H1 (cell line): Measurements from ENCODE around the gene DCUN1D4. TPM values are rescaled to one million over a fixed set of nuclear protein-coding genes. Genes with fewer than 3 reads are reported as not detected.

Experiments used
- CTCF ChIA-PET: fragments of 300-600 bp; sonication (Branson Sonifier 250); formaldehyde crosslinking; loops from one replicate; lab custom pipeline; 2021; ENCODE audit not compliant: partially characterized antibody; lab: Charles Lee
- POLR2A ChIA-PET: fragments of 300-600 bp; sonication (Branson Sonifier 250); formaldehyde crosslinking; loops from one replicate; lab custom pipeline; 2021; ENCODE audit warnings: inconsistent platforms; ENCODE audit not compliant: partially characterized antibody; lab: Charles Lee
- DNase-seq, 2 experiments: peaks; one replicate each; pipeline versions ENCODE4 v3.0.0 to v3.0.0-alpha.2; 2010 to 2022; ENCODE audit warnings: low spot score in 2 of 2, low read depth in 1 of 2, mixed read lengths in 1 of 2
- FAIRE-seq: peaks from 2 replicates; lab custom pipeline; 2011; peaks lifted over from hg19 to GRCh38; lab: Jason Lieb, UNC
- H2AFZ ChIP-seq: 2 replicates; pipeline ENCODE4 v1.8.1; 2012; ENCODE audit warnings: low read length, inconsistent platforms
- H2AK5ac ChIP-seq: 2 replicates; pipeline ENCODE4 v1.6.1; 2013; ENCODE audit warnings: low read depth, low read length
- H2BK120ac ChIP-seq: replicated peaks from 2 replicates; pipeline ENCODE3; 2013; ENCODE audit warnings: low read depth, low read length, inconsistent platforms
- H2BK12ac ChIP-seq: 2 replicates; pipeline ENCODE4 v1.6.1; 2013; ENCODE audit warnings: low read depth, low read length
- H2BK15ac ChIP-seq: 2 replicates; pipeline ENCODE4 v1.6.1; 2013; ENCODE audit warnings: low read length
- H2BK20ac ChIP-seq: 2 replicates; pipeline ENCODE4 v1.6.1; 2013; ENCODE audit warnings: low read length
- H2BK5ac ChIP-seq: 2 replicates; pipeline ENCODE4 v1.6.1; 2013; ENCODE audit warnings: low read depth, low read length
- H3K14ac ChIP-seq: 2 replicates; pipeline ENCODE4 v1.6.1; 2013; ENCODE audit warnings: inconsistent platforms; ENCODE audit not compliant: insufficient read length
- H3K18ac ChIP-seq: 2 replicates; pipeline ENCODE4 v1.6.1; 2013; ENCODE audit warnings: low read length; ENCODE audit errors: extremely low read depth
- H3K23ac ChIP-seq: 2 replicates; pipeline ENCODE4 v1.6.1; 2013; ENCODE audit warnings: inconsistent platforms; ENCODE audit not compliant: insufficient read length
- H3K23me2 ChIP-seq: 2 replicates; pipeline ENCODE4 v1.6.1; 2013; ENCODE audit warnings: low read depth, low read length
- H3K27ac ChIP-seq: 2 replicates; pipeline ENCODE4 v1.6.1; 2011; ENCODE audit warnings: low read depth, low read length, inconsistent platforms
- H3K27me3 ChIP-seq, 4 experiments: replicated peaks in 1 of 4; 1 replicate in 1 of 4; 2 replicates in 3 of 4; pipeline versions ENCODE4 v1.6.1 to v1.8.1; 2011 to 2013; ENCODE audit warnings: low read length in 3 of 4, mild to moderate bottlenecking in 3 of 4, inconsistent platforms in 2 of 4, mixed read lengths in 2 of 4, moderate library complexity in 1 of 4; ENCODE audit not compliant: control insufficient read depth in 3 of 4, insufficient read depth in 3 of 4; ENCODE audit errors: extremely low read depth in 1 of 4
- H3K36me3 ChIP-seq, 4 experiments: 2 replicates each; pipeline versions ENCODE4 v1.6.1 to v1.8.1; 2011 to 2013; ENCODE audit warnings: mild to moderate bottlenecking in 4 of 4, low read length in 3 of 4, moderate library complexity in 2 of 4, control low read depth in 1 of 4, inconsistent platforms in 1 of 4; ENCODE audit not compliant: insufficient read depth in 4 of 4, control insufficient read depth in 2 of 4
- H3K4ac ChIP-seq: replicated peaks from 2 replicates; pipeline ENCODE3; 2013; ENCODE audit warnings: low read length, low read depth, mixed read lengths, inconsistent platforms; ENCODE audit not compliant: insufficient read length
- H3K4me1 ChIP-seq, 4 experiments: replicated peaks in 1 of 4; 1 replicate in 1 of 4; 2 replicates in 3 of 4; pipeline versions ENCODE4 v1.6.1 to v1.8.1; 2011 to 2013; ENCODE audit warnings: low read length in 3 of 4, inconsistent platforms in 2 of 4, mixed read lengths in 1 of 4; ENCODE audit not compliant: insufficient read depth in 4 of 4, control insufficient read depth in 3 of 4
- H3K4me2 ChIP-seq, 2 experiments: 2 replicates each; pipeline versions ENCODE4 v1.6.1 to v1.8.1; 2011 to 2013; ENCODE audit warnings: low read depth in 2 of 2, low read length in 2 of 2, control low read depth in 1 of 2, inconsistent platforms in 1 of 2, mild to moderate bottlenecking in 1 of 2; ENCODE audit not compliant: insufficient read depth in 1 of 2
- H3K4me3 ChIP-seq, 4 experiments: fragments of 200-600, 300-600 bp in 1 of 4; sonication (generic), shearing (Covaris generic), sonication (Bioruptor Twin) in 1 of 4; 2 replicates each; pipeline versions ENCODE4 v1.5.1 to v1.8.1; 2011 to 2016; ENCODE audit warnings: low read length in 4 of 4, low read depth in 3 of 4, control low read depth in 2 of 4, inconsistent platforms in 2 of 4, mild to moderate bottlenecking in 2 of 4, mixed read lengths in 1 of 4, moderate library complexity in 1 of 4; ENCODE audit not compliant: insufficient read depth in 2 of 4; ENCODE audit errors: extremely low read depth in 1 of 4
- H3K56ac ChIP-seq: replicated peaks from 2 replicates; pipeline ENCODE3; 2013; ENCODE audit warnings: low read depth, mild to moderate bottlenecking, mixed read lengths, low read length, inconsistent platforms; ENCODE audit not compliant: insufficient read length
- H3K79me1 ChIP-seq: 2 replicates; pipeline ENCODE4 v1.6.1; 2013; ENCODE audit warnings: low read depth, low read length, control low read depth
- H3K79me2 ChIP-seq, 2 experiments: 2 replicates each; pipeline versions ENCODE4 v1.6.1 to v1.8.1; 2012 to 2013; ENCODE audit warnings: low read length in 2 of 2, mild to moderate bottlenecking in 2 of 2, inconsistent platforms in 1 of 2; ENCODE audit not compliant: insufficient read depth in 2 of 2, control insufficient read depth in 1 of 2
- H3K9ac ChIP-seq, 4 experiments: replicated peaks in 1 of 4; 1 replicate in 1 of 4; 2 replicates in 3 of 4; pipeline versions ENCODE4 v1.6.1 to v1.8.1; 2011 to 2013; ENCODE audit warnings: low read depth in 3 of 4, low read length in 3 of 4, control low read depth in 2 of 4, mild to moderate bottlenecking in 2 of 4, moderate library complexity in 2 of 4, inconsistent platforms in 1 of 4; ENCODE audit errors: extremely low read depth in 1 of 4
- H3K9me3 ChIP-seq, 2 experiments: 2 replicates each; pipeline versions ENCODE4 v1.6.1 to v1.8.1; 2012 to 2013; ENCODE audit warnings: mild to moderate bottlenecking in 2 of 2, moderate library complexity in 2 of 2, control low read depth in 1 of 2, inconsistent platforms in 1 of 2, low read depth in 1 of 2, low read length in 1 of 2, mixed read lengths in 1 of 2; ENCODE audit not compliant: insufficient read depth in 2 of 2
- H4K20me1 ChIP-seq, 2 experiments: replicated peaks in 1 of 2; 2 replicates each; pipeline versions ENCODE3 to v1.8.1; 2011 to 2013; ENCODE audit warnings: inconsistent platforms in 2 of 2, low read length in 2 of 2, mild to moderate bottlenecking in 1 of 2; ENCODE audit not compliant: insufficient read depth in 2 of 2, control insufficient read depth in 1 of 2
- H4K5ac ChIP-seq: 2 replicates; pipeline ENCODE4 v1.6.1; 2013; ENCODE audit warnings: low read length, low read depth, mixed read lengths, inconsistent platforms; ENCODE audit not compliant: insufficient read length
- H4K8ac ChIP-seq: 2 replicates; pipeline ENCODE4 v1.8.0; 2013; ENCODE audit warnings: mild to moderate bottlenecking, moderate library complexity, low read length, inconsistent platforms; ENCODE audit not compliant: insufficient read depth; ENCODE audit errors: extremely low read depth
- H4K91ac ChIP-seq: replicated peaks from 2 replicates; pipeline ENCODE3; 2013; ENCODE audit warnings: low read length, mixed read lengths, inconsistent platforms; ENCODE audit not compliant: insufficient read length
- ATF3 ChIP-seq: IDR thresholded peaks from 2 replicates; pipeline ENCODE4 v1.6.1; 2011; ENCODE audit warnings: low read depth, mild to moderate bottlenecking, low read length; ENCODE audit not compliant: insufficient read depth
- BACH1 ChIP-seq: IDR thresholded peaks from 2 replicates; pipeline ENCODE4 v1.6.1; 2012; ENCODE audit warnings: low read length, improper control_type of control experiment
- CEBPB ChIP-seq: IDR thresholded peaks from 2 replicates; pipeline ENCODE4 v1.6.1; 2012; ENCODE audit warnings: low read depth, low read length
- PHF8 ChIP-seq: fragments of 200-600 bp; sonication (generic); conservative IDR thresholded peaks from 2 replicates; pipeline ENCODE4 v1.7.1; 2012; ENCODE audit warnings: low read depth, mild to moderate bottlenecking, inconsistent platforms, low read length, moderate library complexity
- polyA plus RNA-seq, 7 experiments: library from polyadenylated mRNA; depleted of rRNA in 3 of 7; stranded (reverse) in 5 of 7; unstranded in 2 of 7; fragments of >200 nt in 5 of 7; fragments of 200-250 nt in 2 of 7; gene quantifications; 1 replicate in 5 of 7; 2 replicates in 1 of 7; 4 replicates in 1 of 7; pipeline versions ENCODE4 v1.2.1 to v1.2.3, GENCODE V29; 2011 to 2013; ENCODE audit warnings: missing spikeins in 2 of 7, mixed read lengths in 2 of 7
- total RNA-seq: library from RNA; stranded (reverse); fragmentation: NEBNext Ultra II Directional; extraction: Animal tissue kit (Norgen Biotek cat#: 25700); gene quantifications from 2 replicates; pipeline ENCODE4 v1.2.1, GENCODE V29; 2021

DCUN1D4 gene
- total and polyA plus RNA-seq, 2 of the 8 experiments (the other 6 are each of a cell fraction or from before 2014, with no cell fraction given) = 22.9 to 55.9 TPM

GRCh38 chr4:51931461-51931860 lies 88.5 kb downstream of the DCUN1D4 start:
- Histone ChIP-seq H4K91ac (no peak overlapping the region), H3K4ac (no peak overlapping the region), H2BK20ac (no peak overlapping the region), H3K79me1 (no peaks in the 10 kb centered on the region), H2BK5ac (no peak overlapping the region), H3K4me1 (no peaks in the 10 kb centered on the region), H3K36me3 (no peaks in the 10 kb centered on the region), H3K23me2 (no peaks in the 10 kb centered on the region), H3K18ac (no peak overlapping the region), H3K79me2 (no peaks in the 10 kb centered on the region), H3K27me3 (no peaks in the 10 kb centered on the region), H3K9ac (no peak overlapping the region), H2BK120ac (no peak overlapping the region), H2BK15ac (no peak overlapping the region), H2BK12ac (no peak overlapping the region), H3K27ac (no peak overlapping the region), H3K9me3 (no peaks in the 10 kb centered on the region), H2AK5ac (no peak overlapping the region), H4K20me1 (no peaks in the 10 kb centered on the region), H3K4me3 (no peak overlapping the region), H3K14ac (no peak overlapping the region), H2AFZ (no peak overlapping the region), H3K4me2 (no peak overlapping the region), H4K8ac (no peak overlapping the region), H3K56ac (no peak overlapping the region), H3K23ac (no peak overlapping the region), H4K5ac (no peak overlapping the region)
- FAIRE-seq = no peak
- ChIA-PET CTCF (interaction anchor here (1.0 kb wide), 1 partner anchor 95 kb away, joined by 4 read pairs; no protein-coding TSS in a partner anchor), POLR2A (interaction anchor here (0.7 to 1.1 kb wide), 2 partner anchors 10 kb away, joined by 3 read pairs; no protein-coding TSS in a partner anchor)
- DNase-seq = no peak
- no peak for TF ChIP-seq BACH1
- TF ChIP-seq PHF8 = no peak
- TF ChIP-seq ATF3 = no peak
- no peak for TF ChIP-seq CEBPB
